Measurements from ENCODE around the gene GAS2L3. TPM values are rescaled to one million over a fixed set of nuclear protein-coding genes. Genes with fewer than 3 reads are reported as not detected.

The GAS2L3 gene
- polyA plus RNA-seq, 3 donors, result 0.53 to 1.6 (median 1.1) TPM

- Histone ChIP-seq H3K4me3 (replicated peaks in 1 of 3; ENCODE audit: low read depth in 2 of 3, low read length in 3 of 3) (no peak overlapping the region), H3K4me2 (replicated peaks; ENCODE audit: extremely low read depth, low read length, poor library complexity, severe bottlenecking) (no peak overlapping the region), H3K9ac (ENCODE audit: insufficient read depth, low read length, poor library complexity, severe bottlenecking) (no peak overlapping the region), H3K27me3 (ENCODE audit: control insufficient read depth in 2 of 2, insufficient read depth in 2 of 2, low read length in 2 of 2) (no peaks in the 10 kb centered on the region), H3K36me3 (replicated peaks in 1 of 2; ENCODE audit: control insufficient read depth in 1 of 2, insufficient read depth in 2 of 2, low read length in 2 of 2) (no peaks in the 10 kb centered on the region), H3K4me1 (ENCODE audit: control insufficient read depth in 1 of 2, insufficient read depth in 2 of 2, low read length in 2 of 2) (no peaks in the 10 kb centered on the region), H3K9me3 (replicated peaks in 1 of 2; ENCODE audit: control insufficient read depth in 1 of 2, insufficient read depth in 1 of 2, low read length in 2 of 2) (no peaks in the 10 kb centered on the region), H4K20me1 (ENCODE audit: insufficient read depth, low read length) (no peaks in the 10 kb centered on the region), H3K79me2 (ENCODE audit: insufficient read depth, low read length) (no peaks in the 10 kb centered on the region), H3K27ac (ENCODE audit: low read depth in 1 of 2, low read length in 2 of 2) (no peak overlapping the region), H2AFZ (ENCODE audit: insufficient read depth, low read depth, low read length, poor library complexity, severe bottlenecking) (no peak overlapping the region)
- no peaks in the 10 kb centered on the region for H3K4me1 Mint-ChIP-seq
- peak in 2 of 3 donors; percentile 5 to 15 for DNase-seq
- no peaks in the 10 kb centered on the region for H3K36me3 Mint-ChIP-seq
- TF ChIP-seq, protein P1, sequence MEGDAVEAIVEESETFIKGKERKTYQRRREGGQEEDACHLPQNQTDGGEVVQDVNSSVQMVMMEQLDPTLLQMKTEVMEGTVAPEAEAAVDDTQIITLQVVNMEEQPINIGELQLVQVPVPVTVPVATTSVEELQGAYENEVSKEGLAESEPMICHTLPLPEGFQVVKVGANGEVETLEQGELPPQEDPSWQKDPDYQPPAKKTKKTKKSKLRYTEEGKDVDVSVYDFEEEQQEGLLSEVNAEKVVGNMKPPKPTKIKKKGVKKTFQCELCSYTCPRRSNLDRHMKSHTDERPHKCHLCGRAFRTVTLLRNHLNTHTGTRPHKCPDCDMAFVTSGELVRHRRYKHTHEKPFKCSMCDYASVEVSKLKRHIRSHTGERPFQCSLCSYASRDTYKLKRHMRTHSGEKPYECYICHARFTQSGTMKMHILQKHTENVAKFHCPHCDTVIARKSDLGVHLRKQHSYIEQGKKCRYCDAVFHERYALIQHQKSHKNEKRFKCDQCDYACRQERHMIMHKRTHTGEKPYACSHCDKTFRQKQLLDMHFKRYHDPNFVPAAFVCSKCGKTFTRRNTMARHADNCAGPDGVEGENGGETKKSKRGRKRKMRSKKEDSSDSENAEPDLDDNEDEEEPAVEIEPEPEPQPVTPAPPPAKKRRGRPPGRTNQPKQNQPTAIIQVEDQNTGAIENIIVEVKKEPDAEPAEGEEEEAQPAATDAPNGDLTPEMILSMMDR (IDR thresholded peaks at IDR 0.05), result peak; percentile 85
- H3K27ac Mint-ChIP-seq, result peak overlapping the region in 1 of 7 donors; percentile 62
- WGBS (ENCODE audit: insufficient coverage), result 29% methylated on average over 1 of the region's 2 CpGs
- H3K27me3 Mint-ChIP-seq (ENCODE audit: low read depth in 3 of 3), result peaks cover 3 to 5% (median 4%) of the 10 kb centered on the region in 3 donors
- H3K4me3 Mint-ChIP-seq, result no peak overlapping the region
- intact Hi-C loops (cut with micrococcal nuclease), result no loop called here
- H3K9me3 Mint-ChIP-seq, result peaks cover 0 to 3% (median 0%) of the 10 kb centered on the region in 7 donors
These were observed 98.7 kb downstream of the GAS2L3 start for GRCh38 chr12:100672075-100672592.

DNA sequence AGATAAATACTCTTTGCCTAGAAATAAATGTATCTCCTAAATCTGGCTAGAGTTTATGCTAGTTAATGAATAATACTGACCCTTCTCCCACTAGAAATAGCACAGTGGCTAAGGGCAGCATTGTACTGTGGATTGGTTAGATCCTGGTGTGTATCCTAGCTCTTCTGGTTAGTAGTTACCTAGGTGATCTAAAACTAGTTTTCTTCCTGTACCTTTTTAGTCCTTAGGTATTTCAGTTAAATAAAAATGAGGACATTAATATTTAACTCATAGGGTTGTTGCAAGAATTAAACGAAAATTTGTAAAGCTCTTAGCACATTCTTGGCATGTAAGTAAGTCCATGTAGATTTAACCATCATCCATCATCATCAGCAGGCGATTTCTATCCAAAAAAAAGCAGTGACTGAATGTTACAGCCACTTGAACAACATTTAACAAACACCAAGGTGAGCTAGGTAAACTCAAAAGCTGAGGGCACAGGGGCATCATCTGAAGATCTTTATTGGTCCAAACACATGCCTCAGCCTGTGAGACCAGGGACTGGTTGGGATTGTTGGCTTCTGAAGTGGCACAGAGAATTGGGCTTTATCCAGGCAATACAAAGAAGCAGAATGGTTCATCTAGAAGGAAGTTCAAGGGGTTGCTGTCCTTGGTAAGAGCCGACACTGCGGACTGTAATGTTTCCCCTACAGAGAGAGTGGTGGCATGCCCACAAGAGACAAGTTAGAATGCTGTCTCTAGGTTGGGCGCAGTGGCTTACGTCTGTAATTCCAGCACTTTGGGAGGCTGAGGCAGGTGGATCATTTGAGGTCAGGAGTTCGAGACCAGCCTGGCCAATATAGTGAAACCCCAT, 100.8 kb downstream of the GAS2L3 start:
- Histone ChIP-seq H3K4me3 (replicated peaks in 1 of 3; ENCODE audit: low read depth in 2 of 3, low read length in 3 of 3) (no peak overlapping the region), H3K27me3 (ENCODE audit: control insufficient read depth in 2 of 2, insufficient read depth in 2 of 2, low read length in 2 of 2) (no peaks in the 10 kb centered on the region), H3K4me2 (replicated peaks; ENCODE audit: extremely low read depth, low read length, poor library complexity, severe bottlenecking) (no peak overlapping the region), H4K20me1 (ENCODE audit: insufficient read depth, low read length) (no peaks in the 10 kb centered on the region), H3K79me2 (ENCODE audit: insufficient read depth, low read length) (no peaks in the 10 kb centered on the region), H3K9ac (ENCODE audit: insufficient read depth, low read length, poor library complexity, severe bottlenecking) (no peak overlapping the region), H3K36me3 (replicated peaks in 1 of 2; ENCODE audit: control insufficient read depth in 1 of 2, insufficient read depth in 2 of 2, low read length in 2 of 2) (no peaks in the 10 kb centered on the region), H3K9me3 (replicated peaks in 1 of 2; ENCODE audit: control insufficient read depth in 1 of 2, insufficient read depth in 1 of 2, low read length in 2 of 2) (no peaks in the 10 kb centered on the region), H2AFZ (ENCODE audit: insufficient read depth, low read depth, low read length, poor library complexity, severe bottlenecking) (no peak overlapping the region), H3K27ac (ENCODE audit: low read depth in 1 of 2, low read length in 2 of 2) (no peak overlapping the region), H3K4me1 (ENCODE audit: control insufficient read depth in 1 of 2, insufficient read depth in 2 of 2, low read length in 2 of 2) (no peaks in the 10 kb centered on the region)
- WGBS (ENCODE audit: insufficient coverage), result 28% methylated on average over 2 of the region's 7 CpGs
- Mint-ChIP-seq H3K36me3 (no peaks in the 10 kb centered on the region), H3K9me3 (peaks cover 0 to 3% (median 0%) of the 10 kb centered on the region in 7 donors), H3K4me3 (no peak overlapping the region), H3K4me1 (no peaks in the 10 kb centered on the region), H3K27ac (no peak overlapping the region), H3K27me3 (ENCODE audit: low read depth in 3 of 3) (peaks cover 6 to 11% (median 6%) of the 10 kb centered on the region in 3 donors)
- TF ChIP-seq, protein P1 (IDR thresholded peaks at IDR 0.05), result no peak
- no peak for DNase-seq
- intact Hi-C loops (cut with micrococcal nuclease), result no loop called here

Small RNA genes within 50 kb of the gene (small RNA-seq; reads per million reads assigned to genes)
- not detected for gene AC010200.2 (ENCODE audit: insufficient read length, low read depth)

Other genes starting within 250 kb of the GAS2L3 start
- not detected for gene SLC17A8, start 216.6 kb upstream of the GAS2L3 start, polyA plus RNA-seq
- not detected for gene NR1H4, start 99.8 kb upstream of the GAS2L3 start, polyA plus RNA-seq
- gene ANO4, start 221.1 kb downstream of the GAS2L3 start, polyA plus RNA-seq, result not detected